PC-9 (cell line): ENCODE data around the gene ANGEL2.

Experiments
- CTCF ChIP-seq: fragments of 200-600 bp; sonication (generic); conservative IDR thresholded peaks from 2 replicates; pipeline ENCODE4 v1.6.1; 2017; ENCODE audit warnings: mixed run types, antibody characterized with exemption, mild to moderate bottlenecking, moderate library complexity
- EZH2 ChIP-seq: fragments of 200-600 bp; sonication (generic); IDR thresholded peaks from 2 replicates; pipeline ENCODE4 v1.8.0; 2017; ENCODE audit warnings: antibody characterized with exemption, low read depth

DNA sequence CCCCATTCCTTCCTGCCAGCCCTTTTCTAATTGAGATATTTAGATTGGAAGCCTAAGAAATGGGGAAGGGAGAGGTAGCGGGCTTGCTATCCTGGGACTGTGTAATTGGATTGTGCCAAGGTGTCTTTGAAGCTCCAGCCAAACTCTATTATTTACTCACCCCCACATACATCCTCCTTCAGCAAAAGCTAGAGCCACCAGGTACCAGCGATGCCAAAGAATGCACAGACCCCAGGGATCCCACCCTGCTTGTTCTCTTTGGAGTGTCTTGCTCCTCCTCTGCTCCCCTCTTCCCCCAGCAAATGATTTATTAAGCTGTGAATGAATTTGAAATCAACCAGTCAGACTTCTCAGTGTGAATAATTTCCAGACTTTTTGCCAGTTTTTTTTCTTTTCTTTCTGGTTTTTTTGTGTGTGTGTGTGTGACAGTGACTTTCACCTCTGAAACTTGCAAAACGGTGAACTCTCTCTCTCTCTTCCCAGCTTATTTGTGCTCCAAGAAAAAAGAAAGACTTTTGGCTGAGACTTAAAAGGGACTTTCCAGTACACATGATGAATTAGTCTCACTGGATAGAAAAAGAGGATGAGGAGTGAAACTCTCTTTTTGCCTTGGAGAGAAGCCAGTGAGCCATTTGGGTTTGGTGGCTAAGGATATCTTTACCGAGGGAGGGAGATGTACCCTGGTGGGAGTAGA is 63.6 kb downstream of the ANGEL2 start:
- TF ChIP-seq CTCF (no peak), EZH2 (no peak)
